Measurements from ENCODE around the gene PTH2. TPM values are rescaled to one million over a fixed set of nuclear protein-coding genes. Genes with fewer than 3 reads are reported as not detected.

PTH2 gene
- total and polyA plus RNA-seq, 9 donors, result 0.28 TPM; not detected in 8

- H3K4me3 ChIP-seq (ENCODE audit: low read length), result no peak overlapping the region
- no peak for DNase-seq
- H3K27ac ChIP-seq (ENCODE audit: low read length), result no peak overlapping the region
- H3K9me3 ChIP-seq (replicated peaks; ENCODE audit: control insufficient read depth, low read depth, low read length), result no peaks in the 10 kb centered on the region
- H3K4me1 ChIP-seq (ENCODE audit: control insufficient read depth, insufficient read depth, low read length), result peaks cover 7% of the 10 kb centered on the region
- peaks cover 13% of the 10 kb centered on the region for H3K27me3 ChIP-seq (ENCODE audit: control insufficient read depth, insufficient read depth, low read length)
- 41% methylated on average over 3 of the region's 11 CpGs for WGBS (ENCODE audit: insufficient coverage)
- H3K36me3 ChIP-seq (ENCODE audit: control insufficient read depth, insufficient read depth, low read length), result no peaks in the 10 kb centered on the region
Observed at GRCh38 chr19:49398001-49398615, 25.1 kb downstream of the PTH2 start.

- peaks cover 20% of the 10 kb centered on the region for H3K27me3 ChIP-seq (ENCODE audit: control insufficient read depth, insufficient read depth, low read length)
- H3K4me1 ChIP-seq (ENCODE audit: control insufficient read depth, insufficient read depth, low read length), result peaks cover 3% of the 10 kb centered on the region
- 81% methylated on average over 6 of the region's 8 CpGs for WGBS (ENCODE audit: insufficient coverage)
- H3K27ac ChIP-seq (ENCODE audit: low read length), result no peak overlapping the region
- no peaks in the 10 kb centered on the region for H3K36me3 ChIP-seq (ENCODE audit: control insufficient read depth, insufficient read depth, low read length)
- H3K4me3 ChIP-seq (ENCODE audit: low read length), result no peak overlapping the region
- H3K9me3 ChIP-seq (replicated peaks; ENCODE audit: control insufficient read depth, low read depth, low read length), result no peaks in the 10 kb centered on the region
- DNase-seq, result no peak
Observed at GRCh38 chr19:49396738-49397505, 26.3 kb downstream of the PTH2 start.

GRCh38 chr19:49395581-49396407 lies 27.4 kb downstream of the PTH2 start:
- Histone ChIP-seq H3K9me3 (replicated peaks; ENCODE audit: control insufficient read depth, low read depth, low read length) (no peaks in the 10 kb centered on the region), H3K4me3 (ENCODE audit: low read length) (no peak overlapping the region), H3K27me3 (ENCODE audit: control insufficient read depth, insufficient read depth, low read length) (peaks cover 20% of the 10 kb centered on the region), H3K27ac (ENCODE audit: low read length) (no peak overlapping the region), H3K4me1 (ENCODE audit: control insufficient read depth, insufficient read depth, low read length) (peaks cover 3% of the 10 kb centered on the region), H3K36me3 (ENCODE audit: control insufficient read depth, insufficient read depth, low read length) (no peaks in the 10 kb centered on the region)
- WGBS (ENCODE audit: insufficient coverage), result 62% methylated on average over 14 of the region's 15 CpGs
- DNase-seq, result no peak

GRCh38 chr19:49393881-49394280 lies 29.4 kb downstream of the PTH2 start:
- WGBS (ENCODE audit: insufficient coverage), result no CpG with 5 or more reads among the region's 5 CpGs
- H3K9me3 ChIP-seq (replicated peaks; ENCODE audit: control insufficient read depth, low read depth, low read length), result no peaks in the 10 kb centered on the region
- peaks cover 3% of the 10 kb centered on the region for H3K4me1 ChIP-seq (ENCODE audit: control insufficient read depth, insufficient read depth, low read length)
- no peak overlapping the region for H3K27ac ChIP-seq (ENCODE audit: low read length)
- peaks cover 25% of the 10 kb centered on the region for H3K27me3 ChIP-seq (ENCODE audit: control insufficient read depth, insufficient read depth, low read length)
- H3K4me3 ChIP-seq (ENCODE audit: low read length), result no peak overlapping the region
- DNase-seq, result no peak
- H3K36me3 ChIP-seq (ENCODE audit: control insufficient read depth, insufficient read depth, low read length), result no peaks in the 10 kb centered on the region

- Histone ChIP-seq H3K4me3 (ENCODE audit: low read length) (no peak overlapping the region), H3K27me3 (ENCODE audit: control insufficient read depth, insufficient read depth, low read length) (peaks cover 29% of the 10 kb centered on the region), H3K4me1 (ENCODE audit: control insufficient read depth, insufficient read depth, low read length) (no peaks in the 10 kb centered on the region)
Observed at GRCh38 chr19:49391581-49392399, 31.5 kb downstream of the PTH2 start.

GRCh38 chr19:49390929-49391359 lies 32.3 kb downstream of the PTH2 start:
- WGBS (ENCODE audit: insufficient coverage), result 39% methylated on average over 4 of the region's 9 CpGs
- no peak for DNase-seq
- Histone ChIP-seq H3K9me3 (replicated peaks; ENCODE audit: control insufficient read depth, low read depth, low read length) (no peaks in the 10 kb centered on the region), H3K4me3 (ENCODE audit: low read length) (no peak overlapping the region), H3K27ac (ENCODE audit: low read length) (no peak overlapping the region), H3K36me3 (ENCODE audit: control insufficient read depth, insufficient read depth, low read length) (no peaks in the 10 kb centered on the region), H3K27me3 (ENCODE audit: control insufficient read depth, insufficient read depth, low read length) (peaks cover 29% of the 10 kb centered on the region), H3K4me1 (ENCODE audit: control insufficient read depth, insufficient read depth, low read length) (no peaks in the 10 kb centered on the region)

More at GRCh38 chr19:49391581-49392399, 31.5 kb downstream of the PTH2 start:
- no peaks in the 10 kb centered on the region for H3K36me3 ChIP-seq (ENCODE audit: control insufficient read depth, insufficient read depth, low read length)
- WGBS (ENCODE audit: insufficient coverage), result 13% methylated on average over 11 of the region's 14 CpGs
- no peak overlapping the region for H3K27ac ChIP-seq (ENCODE audit: low read length)
- H3K9me3 ChIP-seq (replicated peaks; ENCODE audit: control insufficient read depth, low read depth, low read length), result no peaks in the 10 kb centered on the region
- peak; percentile 85 for DNase-seq

GRCh38 chr19:49390131-49390928 lies 32.9 kb downstream of the PTH2 start:
- Histone ChIP-seq H3K27me3 (ENCODE audit: control insufficient read depth, insufficient read depth, low read length) (peaks cover 28% of the 10 kb centered on the region), H3K36me3 (ENCODE audit: control insufficient read depth, insufficient read depth, low read length) (no peaks in the 10 kb centered on the region), H3K27ac (ENCODE audit: low read length) (no peak overlapping the region), H3K9me3 (replicated peaks; ENCODE audit: control insufficient read depth, low read depth, low read length) (no peaks in the 10 kb centered on the region), H3K4me1 (ENCODE audit: control insufficient read depth, insufficient read depth, low read length) (no peaks in the 10 kb centered on the region), H3K4me3 (ENCODE audit: low read length) (no peak overlapping the region)
- 67% methylated on average over 17 of the region's 26 CpGs for WGBS (ENCODE audit: insufficient coverage)
- no peak for DNase-seq

- H3K27me3 ChIP-seq (ENCODE audit: control insufficient read depth, insufficient read depth, low read length), result peaks cover 26% of the 10 kb centered on the region
- 81% methylated on average over 20 of the region's 20 CpGs for WGBS (ENCODE audit: insufficient coverage)
- DNase-seq, result no peak
- H3K4me1 ChIP-seq (ENCODE audit: control insufficient read depth, insufficient read depth, low read length), result no peaks in the 10 kb centered on the region
- no peak overlapping the region for H3K27ac ChIP-seq (ENCODE audit: low read length)
- no peaks in the 10 kb centered on the region for H3K36me3 ChIP-seq (ENCODE audit: control insufficient read depth, insufficient read depth, low read length)
- H3K4me3 ChIP-seq (ENCODE audit: low read length), result no peak overlapping the region
- no peaks in the 10 kb centered on the region for H3K9me3 ChIP-seq (replicated peaks; ENCODE audit: control insufficient read depth, low read depth, low read length)
Observed at GRCh38 chr19:49389406-49389805, 33.8 kb downstream of the PTH2 start.

- Histone ChIP-seq H3K27ac (ENCODE audit: low read length) (no peak within 1 kb of the TSS), H3K27me3 (ENCODE audit: control insufficient read depth, insufficient read depth, low read length) (peaks cover 18% of the 10 kb centered on the region), H3K4me1 (ENCODE audit: control insufficient read depth, insufficient read depth, low read length) (no peaks in the 10 kb centered on the region), H3K36me3 (ENCODE audit: control insufficient read depth, insufficient read depth, low read length) (no peaks in the 10 kb centered on the region), H3K4me3 (ENCODE audit: low read length) (no peak within 1 kb of the TSS), H3K9me3 (replicated peaks; ENCODE audit: control insufficient read depth, low read depth, low read length) (peaks cover under 1% of the 10 kb centered on the region)
- WGBS (ENCODE audit: insufficient coverage), result 50% methylated on average over 33 of the region's 40 CpGs
- peak; percentile 72 for DNase-seq
Observed at GRCh38 chr19:49387936-49388372, 35.3 kb downstream of the PTH2 start, which contains the start of gene KASH5. Gene KASH5, plus strand, starts transcription at chr19:49388249. Its CDS starts 2,635 bp downstream, at chr19:49390884.
